ENCODE results near the gene BORCS5.

GRCh38 chr12:12365931-12366431 lies 9.1 kb downstream of the BORCS5 start:
- no peak for TF ChIP-seq CTCF (IDR thresholded peaks at IDR 0.05; ENCODE audit: insufficient read depth, low read length)
- no peak for TF ChIP-seq POLR2AphosphoS5 (IDR thresholded peaks at IDR 0.05; ENCODE audit: low read depth)
- no peak for TF ChIP-seq GABPA (IDR thresholded peaks at IDR 0.05; ENCODE audit: low read depth)

Measured in HL-60 (cell line).